NB4 (cell line): Measurements from ENCODE around the gene DAB1.

Source experiments
- DNase-seq: peaks from one replicate; pipeline ENCODE4 v3.0.0; 2010; ENCODE audit warnings: low read depth
- H3K4me3 ChIP-seq: one replicate; pipeline ENCODE4 v1.5.1; 2011; ENCODE audit warnings: mild to moderate bottlenecking, low read depth, low read length, moderate library complexity
- CTCF ChIP-seq: IDR thresholded peaks from one replicate; pipeline ENCODE4 v1.5.1; 2012; ENCODE audit warnings: low read depth, low read length
- MYC ChIP-seq: IDR thresholded peaks from 2 replicates; pipeline ENCODE4 v1.6.1; 2011; ENCODE audit warnings: low read depth, low read length
- POLR2A ChIP-seq: IDR thresholded peaks from 2 replicates; pipeline ENCODE4 v1.6.1; 2011; ENCODE audit warnings: mild to moderate bottlenecking; ENCODE audit not compliant: insufficient read length; ENCODE audit errors: extremely low read depth
- TF ChIP-seq, protein P1 (sequence below): IDR thresholded peaks from 2 replicates; pipeline ENCODE4 v1.6.1; 2011; ENCODE audit warnings: low read depth, low read length

DAB1 gene

DNA sequence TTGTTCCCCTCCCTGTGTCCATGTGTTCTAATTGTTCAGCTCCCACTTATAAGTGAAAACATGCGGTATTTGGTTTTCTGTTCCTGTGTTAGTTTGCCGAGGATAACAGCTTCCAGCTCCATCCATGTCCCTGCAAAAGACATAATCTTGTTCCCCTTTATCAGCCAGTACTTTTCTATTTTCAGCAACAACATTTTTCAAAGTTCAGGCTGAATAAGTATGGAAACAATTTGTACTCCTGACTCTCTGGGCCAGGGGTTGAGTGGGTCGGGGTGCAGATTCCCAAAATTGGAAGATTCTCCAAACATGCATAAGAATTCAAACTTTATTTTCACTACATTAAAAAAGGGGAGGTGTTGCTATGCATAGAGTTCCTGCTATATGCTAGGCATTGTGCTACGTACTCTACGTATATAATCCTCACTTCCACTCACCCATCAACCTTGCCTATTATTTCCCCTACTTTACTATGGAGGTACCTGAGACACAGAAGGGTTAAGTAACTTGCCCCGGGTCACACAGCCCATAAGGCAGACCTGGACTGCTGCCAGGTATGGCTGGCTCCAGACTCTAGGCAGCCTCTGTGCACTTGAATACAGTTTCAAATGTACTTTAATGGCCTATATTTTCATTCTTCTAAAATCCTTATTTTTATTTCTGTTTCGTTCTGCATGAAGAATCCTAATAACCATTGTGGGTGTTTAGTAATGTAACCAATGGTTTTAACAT, 341.0 kb downstream of the DAB1 start:
- DNase-seq, result no peak
- no peak overlapping the region for H3K4me3 ChIP-seq
- TF ChIP-seq MYC, result no peak
- no peak for TF ChIP-seq POLR2A
- TF ChIP-seq, protein P1, sequence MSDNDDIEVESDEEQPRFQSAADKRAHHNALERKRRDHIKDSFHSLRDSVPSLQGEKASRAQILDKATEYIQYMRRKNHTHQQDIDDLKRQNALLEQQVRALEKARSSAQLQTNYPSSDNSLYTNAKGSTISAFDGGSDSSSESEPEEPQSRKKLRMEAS, result no peak
- no peak for TF ChIP-seq CTCF

GRCh38 chr1:57079454-57080157, 344.3 kb downstream of the DAB1 start:
- TF ChIP-seq CTCF (peak; percentile 16), MYC (no peak)
- H3K4me3 ChIP-seq, result no peak overlapping the region
- DNase-seq, result no peak

DNA sequence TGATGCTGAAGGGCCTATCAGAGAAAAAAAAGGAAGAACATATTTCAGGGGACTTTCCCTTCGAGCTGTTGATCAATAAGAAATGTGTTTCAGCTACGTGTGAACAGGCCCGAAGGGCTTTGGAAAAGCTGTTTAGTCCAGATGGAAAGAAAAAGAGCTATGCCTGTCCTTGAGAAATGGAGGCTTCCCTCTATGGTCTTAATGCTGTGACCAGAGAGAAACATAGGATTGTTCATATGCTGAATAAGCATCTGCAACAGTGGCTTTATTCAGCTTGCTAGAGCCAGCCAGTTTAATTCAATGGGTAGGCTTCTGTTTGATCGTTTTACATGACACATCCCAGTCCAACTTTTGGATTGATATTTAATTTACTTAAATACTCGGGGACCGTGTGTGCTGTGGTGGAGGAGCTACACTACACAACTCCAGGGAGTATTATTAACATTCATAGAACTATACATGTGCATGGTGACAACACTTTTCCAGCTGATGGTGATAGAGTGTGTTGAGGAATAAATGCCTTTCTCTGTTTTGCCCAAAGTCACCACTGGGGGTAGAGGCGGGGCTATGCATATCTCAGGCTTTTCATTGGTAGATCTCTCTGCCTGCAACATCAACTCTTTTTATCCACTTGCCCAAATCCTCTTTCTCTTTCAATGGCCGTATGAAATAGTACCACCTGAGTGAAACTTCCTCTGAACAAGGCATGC, 351.3 kb downstream of the DAB1 start:
- TF ChIP-seq CTCF, result peak; percentile 24
- no peak for TF ChIP-seq MYC
- no peak for TF ChIP-seq POLR2A
- TF ChIP-seq, protein P1, result no peak
- DNase-seq, result peak; percentile 10
- no peak overlapping the region for H3K4me3 ChIP-seq

- no peak for DNase-seq
- TF ChIP-seq POLR2A (no peak), CTCF (no peak), MYC (no peak)
- TF ChIP-seq, protein P1, result no peak
- H3K4me3 ChIP-seq, result no peak overlapping the region
Measured at GRCh38 chr1:57067863-57068262, 356.0 kb downstream of the DAB1 start.

- no peak for TF ChIP-seq CTCF
- TF ChIP-seq, protein P1, result no peak
- TF ChIP-seq POLR2A, result no peak
- TF ChIP-seq MYC, result no peak
- no peak for DNase-seq
- no peak overlapping the region for H3K4me3 ChIP-seq
Measured at GRCh38 chr1:57066980-57067610, 356.8 kb downstream of the DAB1 start.
